Lung microvascular endothelial cell (primary cell): Measurements from ENCODE around the gene CSNK1D. TPM values are rescaled to one million over a fixed set of nuclear protein-coding genes. Genes with fewer than 3 reads are reported as not detected.
"Not testable (repeated sequence)": the region's sequence is repeated elsewhere in the genome, so short reads cannot be mapped to it uniquely, and the experiment has no call there.

Source experiments
- DNase-seq, 2 donors: peaks; one replicate each; pipeline versions ENCODE4 v3.0.0 to v3.0.0-alpha.2; 2010; ENCODE audit warnings: low read depth in 2 of 2
- total RNA-seq: library from RNA; depleted of rRNA; stranded (reverse); fragments of >200 nt; gene quantifications from 2 replicates; pipeline ENCODE4 v1.2.1, GENCODE V29; 2014

The CSNK1D gene
- total RNA-seq, 1 donor from 2014 or later, result 41.3 TPM

DNA sequence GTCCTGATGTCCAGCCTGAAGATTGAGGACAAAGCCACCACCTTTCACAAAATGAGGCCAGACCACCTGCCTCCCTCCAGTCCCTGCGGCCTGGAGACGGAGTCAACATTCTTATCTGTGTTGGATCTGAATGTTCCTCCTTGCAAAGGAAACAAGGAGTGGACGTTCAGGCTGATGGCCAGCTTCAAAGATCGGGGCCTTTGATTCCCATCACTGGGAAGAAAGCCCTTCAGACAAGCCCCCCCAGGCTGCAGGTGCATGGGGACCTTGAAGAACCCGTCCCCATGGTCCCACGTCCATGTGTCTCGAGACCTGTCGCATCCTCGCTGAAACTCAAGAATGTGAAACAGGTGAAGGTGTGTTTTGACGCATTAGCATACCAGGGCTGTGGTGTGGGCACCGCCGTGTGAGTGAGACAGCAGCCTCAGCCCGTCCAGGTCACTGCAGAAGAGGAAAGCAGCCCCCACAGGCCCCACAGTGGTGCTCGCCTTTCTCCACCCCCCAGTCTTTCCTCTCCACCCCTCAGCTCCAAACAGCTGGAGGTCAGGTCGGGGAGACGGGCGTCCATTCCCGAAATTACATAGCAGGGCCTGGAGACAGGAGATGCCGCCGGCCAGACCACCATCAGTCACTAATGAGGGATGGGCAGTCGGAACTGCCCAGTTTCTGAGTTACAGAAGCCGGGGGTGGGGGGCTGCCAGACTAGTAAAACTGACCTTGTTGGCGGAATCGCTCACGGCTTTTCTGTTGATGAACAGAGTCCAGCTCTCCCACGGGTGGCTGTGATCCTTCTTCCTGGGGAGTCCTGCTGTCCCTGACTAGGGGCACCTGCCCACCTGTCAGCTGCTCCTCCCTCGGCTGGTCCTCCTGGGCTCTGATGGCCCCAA lies 877 bp upstream of the CSNK1D start:
- DNase-seq, result no peak

GRCh38 chr17:82272495-82273326 lies 789 bp downstream of the CSNK1D start:
- DNase-seq, result no peak

GRCh38 chr17:82271401-82271800 lies 2.1 kb downstream of the CSNK1D start:
- no peak for DNase-seq

DNA sequence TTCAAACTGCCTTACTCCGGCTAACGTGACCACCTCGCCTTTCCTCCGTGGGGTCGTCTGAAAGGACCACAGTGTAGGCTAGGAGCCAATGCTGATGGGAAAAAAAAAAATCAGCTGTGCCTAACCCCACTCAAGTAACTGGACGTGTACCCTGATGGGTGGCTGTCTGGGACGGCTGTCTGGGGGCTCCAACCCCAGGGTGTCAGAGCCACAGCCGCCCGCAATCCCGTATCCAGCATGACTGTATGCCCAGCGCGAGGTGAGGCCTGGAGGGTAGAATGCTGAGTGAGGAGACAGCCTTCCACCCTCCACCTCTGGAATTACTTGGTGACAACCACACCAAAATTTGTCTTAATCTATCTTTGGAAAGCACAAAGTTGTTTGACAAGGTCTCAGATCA lies 2.8 kb downstream of the CSNK1D start:
- no peak for DNase-seq

GRCh38 chr17:82269882-82270500 lies 3.5 kb downstream of the CSNK1D start:
- DNase-seq, result no peak

DNA sequence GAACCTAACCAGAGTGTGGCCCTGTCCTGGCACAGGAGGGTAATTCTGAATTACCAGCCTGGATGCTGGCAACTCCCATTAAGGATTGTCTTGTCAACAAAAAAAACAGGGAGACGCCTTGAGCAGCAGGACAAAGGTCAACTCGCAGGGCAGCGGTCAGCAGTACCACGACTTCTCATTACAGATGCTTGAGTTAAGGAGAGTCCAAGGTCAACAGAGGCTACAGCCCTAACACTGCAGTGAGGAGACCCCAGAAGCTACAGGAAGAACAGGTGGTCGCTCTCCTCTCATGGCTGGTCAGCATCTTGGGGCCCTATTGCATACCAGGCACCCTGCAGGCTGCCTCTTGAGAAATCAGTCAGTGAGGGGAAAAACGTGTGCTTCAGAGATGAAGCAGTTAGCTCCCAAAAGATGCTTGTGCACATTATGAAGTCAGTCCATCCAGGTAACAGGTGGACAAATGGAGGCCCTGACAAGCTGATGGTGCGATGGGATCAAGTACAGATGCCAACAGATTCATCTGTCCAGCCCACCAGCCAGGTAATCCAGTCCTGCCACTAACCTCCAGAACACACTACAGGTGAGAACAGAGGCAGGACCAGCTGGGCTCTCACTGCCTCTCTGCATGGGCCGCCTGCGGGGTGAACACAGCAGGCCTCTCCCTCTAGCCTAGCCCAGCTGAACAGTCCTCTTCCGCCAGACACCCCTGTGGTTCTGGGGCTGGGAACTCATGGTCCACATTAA lies 4.2 kb downstream of the CSNK1D start:
- no peak for DNase-seq

- DNase-seq, result peak; percentile 77 to 95
Observed at GRCh38 chr17:82267575-82268379, 5.7 kb downstream of the CSNK1D start.

DNA sequence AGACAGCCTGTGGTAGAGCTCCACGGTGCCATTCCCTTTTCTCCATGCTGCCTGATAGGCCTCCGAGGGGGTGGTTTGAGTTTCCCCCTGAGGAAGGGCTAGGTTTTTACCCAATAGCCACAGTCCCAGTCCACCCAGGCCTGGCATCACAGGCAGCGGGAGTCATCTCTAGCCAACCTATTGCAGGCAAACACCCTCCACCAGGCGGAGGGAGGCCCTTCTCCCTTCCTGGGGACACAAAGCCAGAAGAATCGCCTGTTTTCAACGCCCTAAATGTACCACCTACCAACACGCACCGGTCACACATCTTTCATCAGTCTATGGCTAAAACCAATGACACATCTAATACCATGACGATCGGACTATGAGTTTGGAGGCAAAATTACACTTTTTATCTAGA lies 7.4 kb downstream of the CSNK1D start:
- DNase-seq, result no peak

DNA sequence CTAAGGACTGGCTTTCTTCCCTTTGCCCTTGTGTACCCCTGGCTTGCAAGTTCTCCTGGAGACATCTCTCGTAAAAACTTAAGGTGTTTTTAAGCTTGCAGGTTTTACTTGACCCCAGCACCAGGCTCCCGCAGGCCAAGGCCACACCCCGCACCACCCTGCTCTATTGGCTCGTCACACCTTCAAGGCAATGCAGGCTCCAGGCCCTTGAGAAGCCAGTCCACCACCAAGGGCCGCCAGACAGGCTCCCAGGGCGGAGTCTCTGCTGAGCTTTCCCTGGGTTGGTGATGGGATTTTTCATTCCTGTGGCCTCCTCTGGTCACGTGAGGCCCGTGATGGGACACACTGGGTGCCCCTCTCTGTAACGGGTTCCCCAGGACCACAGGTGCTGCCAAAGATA lies 9.9 kb downstream of the CSNK1D start:
- DNase-seq, result no peak

DNA sequence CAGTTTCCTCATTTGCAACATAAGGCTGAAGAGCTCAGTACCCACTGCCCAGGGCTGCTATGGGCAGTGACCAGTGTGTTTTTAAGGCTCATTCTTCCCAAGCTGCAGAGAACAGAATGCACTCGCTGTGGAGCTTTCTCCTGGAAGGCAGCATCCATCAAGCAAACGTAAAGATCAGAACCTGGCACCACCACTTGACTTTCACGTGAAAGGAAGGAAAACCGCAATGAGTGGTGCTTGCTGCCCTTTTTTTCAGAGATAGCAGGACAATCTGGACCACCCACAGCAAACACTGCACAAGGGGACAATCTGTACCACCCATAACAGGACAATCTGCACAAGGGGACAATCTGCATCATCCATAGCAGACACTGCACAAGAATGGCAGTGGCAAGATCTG lies 11.2 kb downstream of the CSNK1D start:
- DNase-seq, result no peak

DNA sequence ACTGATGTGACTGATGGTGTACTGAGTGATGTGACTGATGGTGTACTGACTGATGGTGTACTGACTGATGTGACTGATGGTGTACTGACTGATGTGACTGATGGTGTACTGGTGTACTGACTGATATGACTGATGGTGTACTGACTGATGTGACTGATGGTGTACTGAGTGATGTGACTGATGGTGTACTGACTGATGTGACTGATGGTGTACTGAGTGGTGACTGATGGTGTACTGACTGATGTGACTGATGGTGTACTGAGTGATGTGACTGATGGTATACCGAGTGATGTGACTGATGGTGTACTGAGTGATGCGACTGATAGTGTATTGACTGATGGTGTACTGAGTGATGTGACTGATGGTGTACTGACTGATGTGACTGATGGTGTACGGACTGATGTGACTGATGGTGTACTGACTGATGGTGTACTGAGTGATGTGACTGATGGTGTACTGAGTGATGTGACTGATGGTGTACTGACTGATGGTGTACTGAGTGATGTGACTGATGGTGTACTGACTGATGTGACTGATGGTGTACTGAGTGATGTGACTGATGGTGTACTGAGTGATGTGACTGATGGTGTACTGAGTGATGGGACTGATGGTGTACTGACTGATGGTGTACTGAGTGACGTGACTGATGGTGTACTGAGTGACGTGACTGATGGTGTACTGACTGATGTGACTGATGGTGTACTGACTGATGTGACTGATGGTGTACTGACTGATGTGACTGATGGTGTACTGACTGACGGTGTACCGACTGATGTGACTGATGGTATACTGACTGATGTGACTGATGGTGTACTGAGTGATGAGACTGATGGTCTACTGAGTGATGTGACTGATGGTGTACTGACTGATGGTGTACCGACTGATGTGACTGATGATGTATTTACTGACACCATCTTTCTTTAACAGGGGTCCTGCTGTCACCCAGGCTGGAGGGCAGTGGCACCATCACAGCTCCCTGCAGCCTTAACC lies 13.2 kb downstream of the CSNK1D start:
- DNase-seq, result not testable (repeated sequence)

- DNase-seq, result no peak
Observed at GRCh38 chr17:82258555-82258954, 14.9 kb downstream of the CSNK1D start.

GRCh38 chr17:82257473-82257872 lies 16.0 kb downstream of the CSNK1D start:
- peak; percentile 44 to 67 for DNase-seq

DNA sequence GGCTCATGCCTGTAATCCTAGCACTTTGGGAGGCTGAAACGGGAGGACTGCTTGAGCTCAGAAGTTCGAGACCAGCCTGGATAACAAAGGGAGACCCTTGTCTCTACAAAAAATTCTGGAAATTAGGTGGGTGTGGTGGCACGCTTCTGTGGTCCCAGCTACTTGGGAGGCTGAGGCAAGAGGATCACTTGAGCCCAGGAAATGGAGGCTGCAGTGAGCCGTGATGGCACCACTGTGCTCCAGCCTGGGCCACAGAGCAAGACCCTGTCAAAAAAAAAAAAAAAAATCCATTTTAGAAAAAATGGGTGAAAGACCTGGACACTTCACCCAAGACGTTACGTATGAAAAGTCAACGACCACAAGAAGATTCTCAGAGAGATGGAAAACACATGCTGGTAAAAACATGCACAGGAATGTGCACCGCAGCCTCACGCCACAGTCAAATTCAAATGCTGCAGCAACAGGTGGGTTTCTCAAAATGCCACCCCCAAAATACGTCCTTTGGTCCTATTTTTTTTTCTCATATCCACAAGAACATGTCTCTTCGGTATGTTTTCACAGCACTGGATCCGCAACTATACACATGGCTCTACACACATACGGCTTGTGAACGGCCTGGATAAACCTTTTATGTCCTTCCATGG lies 17.1 kb downstream of the CSNK1D start:
- DNase-seq, result no peak

GRCh38 chr17:82255402-82255972 lies 18.0 kb downstream of the CSNK1D start:
- DNase-seq, result no peak

GRCh38 chr17:82254746-82255145 lies 18.8 kb downstream of the CSNK1D start:
- not testable (repeated sequence) for DNase-seq

- not testable (repeated sequence) for DNase-seq
Observed at GRCh38 chr17:82254096-82254495, 19.4 kb downstream of the CSNK1D start.

GRCh38 chr17:82253179-82253544 lies 20.3 kb downstream of the CSNK1D start:
- no peak for DNase-seq
